ENCODE data around the gene UBL7. TPM values are rescaled to one million over a fixed set of nuclear protein-coding genes. Genes with fewer than 3 reads are reported as not detected.

Gene UBL7
- total RNA-seq, 1 donor = 42.7 TPM

GRCh38 chr15:74426404-74427281, 34.3 kb downstream of the UBL7 start:
- no peak for DNase-seq (ENCODE audit: low read depth)
- H3K4me3 ChIP-seq (ENCODE audit: low read depth, low read length) = no peak overlapping the region
- TF ChIP-seq CTCF (IDR thresholded peaks at IDR 0.05; ENCODE audit: insufficient read depth, low read depth, low read length) = no peak

- H3K4me3 ChIP-seq (ENCODE audit: low read depth, low read length) = no peak overlapping the region
- no peak for TF ChIP-seq CTCF (IDR thresholded peaks at IDR 0.05; ENCODE audit: insufficient read depth, low read depth, low read length)
- no peak for DNase-seq (ENCODE audit: low read depth)
These were observed 35.3 kb downstream of the UBL7 start for GRCh38 chr15:74425630-74426029.

- TF ChIP-seq CTCF (IDR thresholded peaks at IDR 0.05; ENCODE audit: insufficient read depth, low read depth, low read length) = no peak
- H3K4me3 ChIP-seq (ENCODE audit: low read depth, low read length) = no peak overlapping the region
- no peak for DNase-seq (ENCODE audit: low read depth)
These were observed 35.9 kb downstream of the UBL7 start for GRCh38 chr15:74424901-74425528.

- no peak for TF ChIP-seq CTCF (IDR thresholded peaks at IDR 0.05; ENCODE audit: insufficient read depth, low read depth, low read length)
- DNase-seq (ENCODE audit: low read depth) = no peak
- H3K4me3 ChIP-seq (ENCODE audit: low read depth, low read length) = no peak overlapping the region
These were observed 37.3 kb downstream of the UBL7 start for GRCh38 chr15:74423431-74424257.

GRCh38 chr15:74422652-74423430, 38.1 kb downstream of the UBL7 start:
- no peak overlapping the region for H3K4me3 ChIP-seq (ENCODE audit: low read depth, low read length)
- peak; percentile 44 for DNase-seq (ENCODE audit: low read depth)

More at GRCh38 chr15:74422652-74423430, 38.1 kb downstream of the UBL7 start:
- no peak for TF ChIP-seq CTCF (IDR thresholded peaks at IDR 0.05; ENCODE audit: insufficient read depth, low read depth, low read length)

Data from fibroblast of villous mesenchyme (primary cell).